Uterus (tissue), 2 donors: Measurements from ENCODE around the gene USP37.

ENCODE experiments used
- POLR2A ChIP-seq, 2 donors: fragments of 450-650 bp; IDR thresholded peaks; one replicate each; pipeline ENCODE4 v1.6.1; 2016; ENCODE audit warnings: antibody characterized with exemption in 2 of 2, mild to moderate bottlenecking in 1 of 2, moderate library complexity in 1 of 2
- TF ChIP-seq, protein P1 (sequence below), 4 experiments: fragments of 200-600 bp in 2 of 4; fragments of 450-650 bp in 2 of 4; sonication (generic) in 2 of 4; IDR thresholded peaks; one replicate each; pipeline ENCODE4 v1.5.1; 2016 to 2019; ENCODE audit warnings: antibody characterized with exemption in 4 of 4, mild to moderate bottlenecking in 2 of 4, moderate library complexity in 1 of 4

DNA sequence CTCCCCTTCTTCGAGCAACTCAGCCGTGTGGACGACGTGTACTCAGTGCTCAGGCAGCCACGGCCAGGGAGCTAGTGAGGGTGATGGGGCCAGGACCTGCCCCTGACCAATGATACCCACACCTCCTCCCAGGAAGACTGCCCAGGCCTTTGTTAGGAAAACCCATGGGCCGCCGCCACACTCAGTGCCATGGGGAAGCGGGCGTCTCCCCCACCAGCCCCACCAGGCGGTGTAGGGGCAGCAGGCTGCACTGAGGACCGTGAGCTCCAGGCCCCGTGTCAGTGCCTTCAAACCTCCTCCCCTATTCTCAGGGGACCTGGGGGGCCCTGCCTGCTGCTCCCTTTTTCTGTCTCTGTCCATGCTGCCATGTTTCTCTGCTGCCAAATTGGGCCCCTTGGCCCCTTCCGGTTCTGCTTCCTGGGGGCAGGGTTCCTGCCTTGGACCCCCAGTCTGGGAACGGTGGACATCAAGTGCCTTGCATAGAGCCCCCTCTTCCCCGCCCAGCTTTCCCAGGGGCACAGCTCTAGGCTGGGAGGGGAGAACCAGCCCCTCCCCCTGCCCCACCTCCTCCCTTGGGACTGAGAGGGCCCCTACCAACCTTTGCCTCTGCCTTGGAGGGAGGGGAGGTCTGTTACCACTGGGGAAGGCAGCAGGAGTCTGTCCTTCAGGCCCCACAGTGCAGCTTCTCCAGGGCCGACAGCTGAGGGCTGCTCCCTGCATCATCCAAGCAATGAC is 163.6 kb downstream of the USP37 start:
- TF ChIP-seq, protein P1, sequence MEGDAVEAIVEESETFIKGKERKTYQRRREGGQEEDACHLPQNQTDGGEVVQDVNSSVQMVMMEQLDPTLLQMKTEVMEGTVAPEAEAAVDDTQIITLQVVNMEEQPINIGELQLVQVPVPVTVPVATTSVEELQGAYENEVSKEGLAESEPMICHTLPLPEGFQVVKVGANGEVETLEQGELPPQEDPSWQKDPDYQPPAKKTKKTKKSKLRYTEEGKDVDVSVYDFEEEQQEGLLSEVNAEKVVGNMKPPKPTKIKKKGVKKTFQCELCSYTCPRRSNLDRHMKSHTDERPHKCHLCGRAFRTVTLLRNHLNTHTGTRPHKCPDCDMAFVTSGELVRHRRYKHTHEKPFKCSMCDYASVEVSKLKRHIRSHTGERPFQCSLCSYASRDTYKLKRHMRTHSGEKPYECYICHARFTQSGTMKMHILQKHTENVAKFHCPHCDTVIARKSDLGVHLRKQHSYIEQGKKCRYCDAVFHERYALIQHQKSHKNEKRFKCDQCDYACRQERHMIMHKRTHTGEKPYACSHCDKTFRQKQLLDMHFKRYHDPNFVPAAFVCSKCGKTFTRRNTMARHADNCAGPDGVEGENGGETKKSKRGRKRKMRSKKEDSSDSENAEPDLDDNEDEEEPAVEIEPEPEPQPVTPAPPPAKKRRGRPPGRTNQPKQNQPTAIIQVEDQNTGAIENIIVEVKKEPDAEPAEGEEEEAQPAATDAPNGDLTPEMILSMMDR (IDR thresholded peaks at IDR 0.05) = no peak
- no peak for TF ChIP-seq POLR2A (IDR thresholded peaks at IDR 0.05)
